ENCODE data around the gene ENPP7.

Gene ENPP7
- total RNA-seq, result 0 reads per million in 2 donors

GRCh38 chr17:79730769-79731483, at the start of gene ENPP7:
ENPP7 (plus strand) TSS chr17:79730943; CDS start chr17:79731140, 197 bp downstream.
- DNase-seq, result no peak

- no peak for DNase-seq
Observed at GRCh38 chr17:79681101-79681621, 49.6 kb upstream of the ENPP7 start.

GRCh38 chr17:79681628-79682261, 49.0 kb upstream of the ENPP7 start:
- no peak for DNase-seq

- DNase-seq, result no peak
Observed at GRCh38 chr17:79683365-79683764, 47.4 kb upstream of the ENPP7 start.

- DNase-seq, result no peak
Observed at GRCh38 chr17:79684132-79684985, 46.4 kb upstream of the ENPP7 start.

- DNase-seq, result no peak
Observed at GRCh38 chr17:79685121-79685520, 45.6 kb upstream of the ENPP7 start.

- no peak for DNase-seq
Observed at GRCh38 chr17:79686476-79686875, 44.3 kb upstream of the ENPP7 start.

GRCh38 chr17:79690466-79690865, 40.3 kb upstream of the ENPP7 start:
- DNase-seq, result no peak

- no peak for DNase-seq
Observed at GRCh38 chr17:79690988-79691836, 39.5 kb upstream of the ENPP7 start.

- no peak for DNase-seq
Observed at GRCh38 chr17:79691931-79692330, 38.8 kb upstream of the ENPP7 start.

GRCh38 chr17:79693419-79693818, 37.3 kb upstream of the ENPP7 start:
- no peak for DNase-seq

- DNase-seq, result no peak
Observed at GRCh38 chr17:79695293-79695790, 35.4 kb upstream of the ENPP7 start.

- DNase-seq, result no peak
Observed at GRCh38 chr17:79695797-79696609, 34.7 kb upstream of the ENPP7 start.

GRCh38 chr17:79696610-79696982, 34.1 kb upstream of the ENPP7 start:
- no peak for DNase-seq

- no peak for DNase-seq
Observed at GRCh38 chr17:79698146-79698846, 32.4 kb upstream of the ENPP7 start.

GRCh38 chr17:79699386-79700036, 31.2 kb upstream of the ENPP7 start:
- no peak for DNase-seq

GRCh38 chr17:79700592-79700991, 30.2 kb upstream of the ENPP7 start:
- DNase-seq, result no peak

GRCh38 chr17:79702034-79702433, 28.7 kb upstream of the ENPP7 start:
- DNase-seq, result no peak

GRCh38 chr17:79702550-79703236, 28.1 kb upstream of the ENPP7 start:
- no peak for DNase-seq
